IMR-90 (cell line): ENCODE measurements around the gene SMARCC2.
"Not testable (repeated sequence)": the region's sequence is repeated elsewhere in the genome, so short reads cannot be mapped to it uniquely, and the experiment has no call there.

Experiments
- BHLHE40 ChIP-seq: fragments of 150-350 bp; IDR thresholded peaks from 2 replicates; pipeline ENCODE4 v1.6.1; 2016; ENCODE audit warnings: mild to moderate bottlenecking, low read depth, low read length
- CEBPB ChIP-seq: IDR thresholded peaks from 2 replicates; pipeline ENCODE4 v1.6.1; 2012; ENCODE audit warnings: low read depth, low read length, improper control_type of control experiment
- CHD1 ChIP-seq: IDR thresholded peaks from 2 replicates; pipeline ENCODE4 v1.6.1; 2012; ENCODE audit warnings: low read depth, low read length, improper control_type of control experiment
- MAZ ChIP-seq: IDR thresholded peaks from 2 replicates; pipeline ENCODE4 v1.6.1; 2012; ENCODE audit warnings: low read depth, mild to moderate bottlenecking, low read length, improper control_type of control experiment, moderate library complexity, borderline replicate concordance
- POLR2A ChIP-seq: IDR thresholded peaks from 2 replicates; pipeline ENCODE4 v1.6.1; 2012; ENCODE audit warnings: mild to moderate bottlenecking, low read depth, low read length
- TF ChIP-seq, protein P1 (sequence below): conservative IDR thresholded peaks from 2 replicates; pipeline ENCODE4 v1.5.1; 2012; ENCODE audit warnings: mild to moderate bottlenecking, low read depth, low read length, improper control_type of control experiment
- TF ChIP-seq, protein P2 (sequence below): fragments of 150-350 bp; IDR thresholded peaks from 2 replicates; pipeline ENCODE4 v1.6.1; 2017; ENCODE audit warnings: mild to moderate bottlenecking, antibody characterized with exemption, low read length, low read depth

DNA sequence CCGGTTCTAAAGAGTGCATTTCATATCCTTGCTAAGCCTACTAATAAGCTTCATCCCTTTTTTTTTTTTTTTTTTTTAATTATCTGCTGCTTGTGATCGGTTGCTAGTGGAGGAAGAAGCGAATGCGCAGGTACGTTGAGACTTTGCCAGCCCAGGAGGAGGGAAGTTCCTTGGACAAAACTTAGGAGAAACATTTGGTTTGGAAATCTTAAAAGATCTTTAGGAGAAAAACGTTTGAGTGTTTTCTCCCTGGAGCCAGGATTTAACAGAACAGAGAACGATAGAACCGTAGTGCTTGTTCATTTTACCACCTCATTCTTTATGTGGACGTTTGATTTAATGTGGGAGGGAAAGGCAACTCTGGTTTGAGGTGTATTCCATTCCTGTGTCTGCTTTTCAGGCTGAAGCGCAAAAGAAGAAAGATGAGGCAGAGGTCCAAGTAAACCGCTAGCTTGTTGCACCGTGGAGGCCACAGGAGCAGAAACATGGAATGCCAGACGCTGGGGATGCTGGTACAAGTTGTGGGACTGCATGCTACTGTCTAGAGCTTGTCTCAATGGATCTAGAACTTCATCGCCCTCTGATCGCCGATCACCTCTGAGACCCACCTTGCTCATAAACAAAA is 72.1 kb downstream of the SMARCC2 start:
- TF ChIP-seq, protein P1, sequence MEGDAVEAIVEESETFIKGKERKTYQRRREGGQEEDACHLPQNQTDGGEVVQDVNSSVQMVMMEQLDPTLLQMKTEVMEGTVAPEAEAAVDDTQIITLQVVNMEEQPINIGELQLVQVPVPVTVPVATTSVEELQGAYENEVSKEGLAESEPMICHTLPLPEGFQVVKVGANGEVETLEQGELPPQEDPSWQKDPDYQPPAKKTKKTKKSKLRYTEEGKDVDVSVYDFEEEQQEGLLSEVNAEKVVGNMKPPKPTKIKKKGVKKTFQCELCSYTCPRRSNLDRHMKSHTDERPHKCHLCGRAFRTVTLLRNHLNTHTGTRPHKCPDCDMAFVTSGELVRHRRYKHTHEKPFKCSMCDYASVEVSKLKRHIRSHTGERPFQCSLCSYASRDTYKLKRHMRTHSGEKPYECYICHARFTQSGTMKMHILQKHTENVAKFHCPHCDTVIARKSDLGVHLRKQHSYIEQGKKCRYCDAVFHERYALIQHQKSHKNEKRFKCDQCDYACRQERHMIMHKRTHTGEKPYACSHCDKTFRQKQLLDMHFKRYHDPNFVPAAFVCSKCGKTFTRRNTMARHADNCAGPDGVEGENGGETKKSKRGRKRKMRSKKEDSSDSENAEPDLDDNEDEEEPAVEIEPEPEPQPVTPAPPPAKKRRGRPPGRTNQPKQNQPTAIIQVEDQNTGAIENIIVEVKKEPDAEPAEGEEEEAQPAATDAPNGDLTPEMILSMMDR: not testable (repeated sequence)
- TF ChIP-seq, protein P2, sequence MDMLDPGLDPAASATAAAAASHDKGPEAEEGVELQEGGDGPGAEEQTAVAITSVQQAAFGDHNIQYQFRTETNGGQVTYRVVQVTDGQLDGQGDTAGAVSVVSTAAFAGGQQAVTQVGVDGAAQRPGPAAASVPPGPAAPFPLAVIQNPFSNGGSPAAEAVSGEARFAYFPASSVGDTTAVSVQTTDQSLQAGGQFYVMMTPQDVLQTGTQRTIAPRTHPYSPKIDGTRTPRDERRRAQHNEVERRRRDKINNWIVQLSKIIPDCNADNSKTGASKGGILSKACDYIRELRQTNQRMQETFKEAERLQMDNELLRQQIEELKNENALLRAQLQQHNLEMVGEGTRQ: not testable (repeated sequence)
- TF ChIP-seq CHD1, CEBPB, MAZ, POLR2A, BHLHE40: not testable (repeated sequence)
